Ectodermal cell (in vitro differentiated cells): Measurements from ENCODE around the gene REC114.

Experiments used
- H3K27ac ChIP-seq: 2 replicates; pipeline ENCODE4 v1.7.0; 2013; ENCODE audit warnings: mild to moderate bottlenecking, low read depth, low read length; ENCODE audit not compliant: insufficient read depth, poor library complexity, severe bottlenecking
- H3K27me3 ChIP-seq: 2 replicates; pipeline ENCODE4 v1.7.0; 2013; ENCODE audit warnings: mild to moderate bottlenecking, low read length; ENCODE audit not compliant: insufficient read depth, control insufficient read depth, poor library complexity, severe bottlenecking
- H3K36me3 ChIP-seq: one replicate; pipeline ENCODE4 v1.7.0; 2013; ENCODE audit warnings: low read length; ENCODE audit not compliant: control insufficient read depth, insufficient read depth
- H3K4me1 ChIP-seq: one replicate; pipeline ENCODE4 v1.7.0; 2013; ENCODE audit warnings: low read length; ENCODE audit not compliant: control insufficient read depth, insufficient read depth
- H3K4me3 ChIP-seq: 2 replicates; pipeline ENCODE4 v1.7.0; 2013; ENCODE audit warnings: low read depth, low read length, control low read depth; ENCODE audit not compliant: insufficient read depth
- H3K9me3 ChIP-seq: 2 replicates; pipeline ENCODE4 v1.7.0; 2013; ENCODE audit warnings: mild to moderate bottlenecking, low read length, moderate library complexity; ENCODE audit not compliant: control insufficient read depth
- WGBS, 2 experiments: methylation state at CpG; one replicate each; pipeline ENCODE4 v1.1.7; 2013; ENCODE audit warnings: missing lambda C conversion rate in 2 of 2; 5-methylcytosine and 5-hydroxymethylcytosine counted together

Gene REC114

GRCh38 chr15:73518876-73519733 is 76.1 kb downstream of the REC114 start:
- Histone ChIP-seq H3K27ac (no peak overlapping the region), H3K9me3 (no peaks in the 10 kb centered on the region), H3K4me3 (no peak overlapping the region), H3K36me3 (no peaks in the 10 kb centered on the region), H3K27me3 (no peaks in the 10 kb centered on the region), H3K4me1 (peaks cover 10% of the 10 kb centered on the region)
- 86 to 95% methylated on average over 4 to 5 of the region's 5 CpGs for WGBS, 2 experiments

- Histone ChIP-seq H3K4me1 (peaks cover 10% of the 10 kb centered on the region), H3K4me3 (no peak overlapping the region), H3K27me3 (no peaks in the 10 kb centered on the region), H3K9me3 (no peaks in the 10 kb centered on the region), H3K27ac (no peak overlapping the region), H3K36me3 (no peaks in the 10 kb centered on the region)
- no CpG with 5 or more reads among the region's 1 CpG for WGBS, 2 experiments
Measured at GRCh38 chr15:73522011-73522410, 79.0 kb downstream of the REC114 start.

- Histone ChIP-seq H3K4me1 (no peaks in the 10 kb centered on the region), H3K27ac (no peak overlapping the region), H3K9me3 (no peaks in the 10 kb centered on the region), H3K36me3 (no peaks in the 10 kb centered on the region), H3K27me3 (no peaks in the 10 kb centered on the region), H3K4me3 (no peak overlapping the region)
- 95 to 100% methylated on average over 1 of the region's 1 CpG for WGBS, 2 experiments
Measured at GRCh38 chr15:73524919-73525318, 82.0 kb downstream of the REC114 start.

- 93 to 100% methylated on average over 2 of the region's 2 CpGs for WGBS, 2 experiments
- H3K4me1 ChIP-seq = no peaks in the 10 kb centered on the region
- no peaks in the 10 kb centered on the region for H3K9me3 ChIP-seq
- no peak overlapping the region for H3K4me3 ChIP-seq
- H3K36me3 ChIP-seq = no peaks in the 10 kb centered on the region
- H3K27me3 ChIP-seq = no peaks in the 10 kb centered on the region
- no peak overlapping the region for H3K27ac ChIP-seq
Measured at GRCh38 chr15:73527598-73527997, 84.6 kb downstream of the REC114 start.

- 94 to 96% methylated on average over 3 of the region's 3 CpGs for WGBS, 2 experiments
Measured at GRCh38 chr15:73530649-73531048, 87.7 kb downstream of the REC114 start.

GRCh38 chr15:73538123-73538522 is 95.2 kb downstream of the REC114 start:
- Histone ChIP-seq H3K27me3 (no peaks in the 10 kb centered on the region), H3K36me3 (no peaks in the 10 kb centered on the region), H3K27ac (no peak overlapping the region), H3K4me1 (no peaks in the 10 kb centered on the region), H3K4me3 (no peak overlapping the region), H3K9me3 (no peaks in the 10 kb centered on the region)
- WGBS, 2 experiments = 100% methylated on average over 2 of the region's 2 CpGs

More at GRCh38 chr15:73530649-73531048, 87.7 kb downstream of the REC114 start:
- Histone ChIP-seq H3K27ac (no peak overlapping the region), H3K4me1 (no peaks in the 10 kb centered on the region), H3K27me3 (no peaks in the 10 kb centered on the region), H3K36me3 (no peaks in the 10 kb centered on the region), H3K4me3 (no peak overlapping the region), H3K9me3 (no peaks in the 10 kb centered on the region)

- Histone ChIP-seq H3K27ac (no peak overlapping the region), H3K27me3 (no peaks in the 10 kb centered on the region)
- WGBS, 2 experiments = 91 to 95% methylated on average over 10 of the region's 10 CpGs
Measured at GRCh38 chr15:73538563-73539211, 95.7 kb downstream of the REC114 start.

GRCh38 chr15:73539212-73540128 is 96.5 kb downstream of the REC114 start:
- Histone ChIP-seq H3K27me3 (no peaks in the 10 kb centered on the region), H3K4me1 (no peaks in the 10 kb centered on the region), H3K36me3 (no peaks in the 10 kb centered on the region), H3K9me3 (no peaks in the 10 kb centered on the region), H3K27ac (no peak overlapping the region), H3K4me3 (no peak overlapping the region)
- WGBS, 2 experiments = 88 to 91% methylated on average over 7 to 9 of the region's 9 CpGs

More at GRCh38 chr15:73538563-73539211, 95.7 kb downstream of the REC114 start:
- no peaks in the 10 kb centered on the region for H3K36me3 ChIP-seq
- no peak overlapping the region for H3K4me3 ChIP-seq
- no peaks in the 10 kb centered on the region for H3K4me1 ChIP-seq
- no peaks in the 10 kb centered on the region for H3K9me3 ChIP-seq

GRCh38 chr15:73540161-73540560 is 97.2 kb downstream of the REC114 start:
- WGBS, 2 experiments = 86 to 93% methylated on average over 3 of the region's 3 CpGs
- Histone ChIP-seq H3K36me3 (no peaks in the 10 kb centered on the region), H3K9me3 (no peaks in the 10 kb centered on the region), H3K4me3 (no peak overlapping the region), H3K27ac (no peak overlapping the region), H3K27me3 (no peaks in the 10 kb centered on the region), H3K4me1 (no peaks in the 10 kb centered on the region)

- no peaks in the 10 kb centered on the region for H3K4me1 ChIP-seq
- no peak overlapping the region for H3K4me3 ChIP-seq
- H3K27me3 ChIP-seq = no peaks in the 10 kb centered on the region
- no peaks in the 10 kb centered on the region for H3K9me3 ChIP-seq
- no peaks in the 10 kb centered on the region for H3K36me3 ChIP-seq
- H3K27ac ChIP-seq = no peak overlapping the region
Measured at GRCh38 chr15:73541479-73541878, 98.5 kb downstream of the REC114 start.
